GM19023 (cell line): ENCODE data around the gene NFASC.

Source experiments
- ATAC-seq: cut with Tn5 transposase; IDR thresholded peaks from one replicate; pipeline ENCODE4 v1.9.1; 2021; ENCODE audit warnings: mild to moderate bottlenecking, moderate library complexity; ENCODE audit not compliant: unreplicated experiment

The NFASC gene

GRCh38 chr1:204925701-204926100 is 55.0 kb downstream of the NFASC start:
- ATAC-seq: no peak

DNA sequence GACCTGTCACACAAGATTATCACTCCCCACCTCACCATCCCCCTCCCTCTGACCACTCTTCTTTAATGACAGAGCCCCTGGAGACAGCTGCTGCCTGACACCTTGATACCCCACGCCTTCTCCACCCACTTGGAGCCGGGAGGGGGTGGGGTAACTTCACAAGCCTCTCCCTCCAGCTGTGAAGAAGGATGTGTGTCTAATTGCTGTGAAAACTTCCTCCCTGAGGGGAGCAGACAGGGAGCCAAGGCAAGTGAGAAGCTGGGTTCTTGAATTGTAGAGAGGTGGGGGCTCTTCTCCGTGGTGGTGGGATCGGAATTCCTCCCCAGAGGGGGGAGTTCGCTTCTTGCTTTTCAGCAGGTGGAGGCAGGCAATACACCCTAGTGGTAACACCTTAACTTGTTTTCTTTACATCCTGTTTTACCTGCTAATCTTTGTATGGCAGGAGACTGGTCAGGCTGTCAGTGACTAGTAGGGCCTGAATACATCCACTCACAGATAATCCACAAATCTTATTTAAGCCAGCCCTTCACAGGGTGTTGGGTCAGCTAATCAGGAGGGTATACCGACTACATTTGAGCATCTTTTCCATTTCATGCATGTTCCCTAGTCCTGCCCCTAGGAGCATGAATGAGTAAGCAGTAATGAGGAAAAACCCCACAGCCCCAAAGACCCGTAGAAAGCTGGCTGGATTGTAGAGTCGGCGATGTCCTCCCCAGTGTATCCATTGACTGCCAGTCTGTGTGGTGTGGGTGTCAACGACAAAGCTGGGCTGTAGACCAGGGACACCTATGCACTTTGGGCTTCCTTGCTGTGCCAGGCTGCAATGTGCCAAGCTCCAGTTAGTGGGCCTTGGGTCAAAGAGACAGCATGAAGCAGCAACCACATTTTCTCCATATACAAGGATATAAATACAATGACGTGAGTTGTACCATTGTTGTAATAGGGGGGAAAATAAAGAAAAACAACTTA is 57.3 kb downstream of the NFASC start:
- ATAC-seq: no peak

- ATAC-seq: no peak
Measured at GRCh38 chr1:204928671-204929486, 58.2 kb downstream of the NFASC start.

DNA sequence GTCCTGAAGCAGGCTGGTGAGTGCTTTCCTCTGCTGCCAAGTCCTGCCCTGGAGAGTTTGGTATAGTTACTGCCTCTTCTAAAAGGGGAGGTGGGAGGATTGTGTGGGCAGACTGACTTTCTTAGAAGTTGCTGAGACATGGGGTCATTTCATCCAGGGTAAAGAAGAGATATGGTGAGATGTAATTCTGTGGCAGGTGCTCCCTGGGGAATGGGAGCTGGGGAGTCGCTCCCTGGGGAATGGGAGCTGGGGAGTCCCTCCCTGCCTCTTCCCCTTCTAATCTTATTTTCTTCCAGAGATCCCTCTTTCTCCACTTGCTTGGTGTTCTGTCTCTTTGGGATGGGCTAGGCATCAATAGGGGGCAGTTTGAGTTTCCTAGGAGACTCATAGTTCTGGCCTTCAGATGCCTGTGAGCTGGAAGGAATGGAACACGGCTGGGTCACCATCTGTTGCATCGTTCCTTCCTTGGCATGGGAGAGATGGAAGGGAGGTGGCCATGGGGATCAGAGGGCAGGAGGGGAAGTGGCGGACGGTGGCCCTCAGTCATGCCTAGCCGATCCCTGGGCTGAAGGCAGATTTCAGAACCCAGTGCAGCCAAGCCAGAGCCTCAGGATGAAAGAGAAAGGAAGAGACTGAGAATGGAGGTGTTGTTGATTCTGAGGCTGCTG is 59.0 kb downstream of the NFASC start:
- ATAC-seq: no peak

DNA sequence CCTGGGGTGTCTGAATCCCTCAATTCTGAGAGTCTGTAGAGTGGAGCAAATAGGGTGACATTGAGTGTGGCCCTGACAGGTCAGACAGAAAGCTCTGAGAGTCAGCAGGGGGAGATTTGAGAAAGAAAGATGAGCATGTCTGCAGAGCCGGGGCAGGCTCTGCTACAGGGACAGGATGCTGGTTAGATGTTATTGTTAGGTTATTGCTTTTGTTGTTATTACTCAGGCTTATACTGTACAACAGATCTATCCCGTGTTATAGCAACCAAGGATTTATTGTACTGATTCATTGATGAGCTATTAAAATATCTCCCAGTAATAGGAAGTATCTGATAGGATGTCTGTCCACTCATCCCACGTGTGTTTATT is 59.5 kb downstream of the NFASC start:
- no peak for ATAC-seq

DNA sequence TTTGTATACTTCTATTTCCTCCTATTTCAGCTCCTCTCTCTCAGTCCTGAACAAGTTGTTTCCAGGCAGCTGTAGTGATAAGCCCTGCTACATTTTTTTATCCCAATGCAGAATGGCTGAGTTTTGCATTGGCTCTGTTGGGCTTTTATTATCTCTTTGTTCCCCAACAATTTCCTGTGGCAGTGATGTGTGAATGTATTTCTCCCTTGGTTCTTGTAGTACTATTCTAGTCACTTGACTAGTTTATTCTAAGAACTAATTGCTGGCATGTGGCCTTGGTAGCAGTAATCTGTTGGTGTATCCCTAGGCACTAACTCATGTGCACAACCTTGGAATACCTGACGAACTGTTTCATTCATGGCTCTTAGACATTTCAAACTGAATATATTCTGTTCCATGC is 60.7 kb downstream of the NFASC start:
- ATAC-seq: no peak

DNA sequence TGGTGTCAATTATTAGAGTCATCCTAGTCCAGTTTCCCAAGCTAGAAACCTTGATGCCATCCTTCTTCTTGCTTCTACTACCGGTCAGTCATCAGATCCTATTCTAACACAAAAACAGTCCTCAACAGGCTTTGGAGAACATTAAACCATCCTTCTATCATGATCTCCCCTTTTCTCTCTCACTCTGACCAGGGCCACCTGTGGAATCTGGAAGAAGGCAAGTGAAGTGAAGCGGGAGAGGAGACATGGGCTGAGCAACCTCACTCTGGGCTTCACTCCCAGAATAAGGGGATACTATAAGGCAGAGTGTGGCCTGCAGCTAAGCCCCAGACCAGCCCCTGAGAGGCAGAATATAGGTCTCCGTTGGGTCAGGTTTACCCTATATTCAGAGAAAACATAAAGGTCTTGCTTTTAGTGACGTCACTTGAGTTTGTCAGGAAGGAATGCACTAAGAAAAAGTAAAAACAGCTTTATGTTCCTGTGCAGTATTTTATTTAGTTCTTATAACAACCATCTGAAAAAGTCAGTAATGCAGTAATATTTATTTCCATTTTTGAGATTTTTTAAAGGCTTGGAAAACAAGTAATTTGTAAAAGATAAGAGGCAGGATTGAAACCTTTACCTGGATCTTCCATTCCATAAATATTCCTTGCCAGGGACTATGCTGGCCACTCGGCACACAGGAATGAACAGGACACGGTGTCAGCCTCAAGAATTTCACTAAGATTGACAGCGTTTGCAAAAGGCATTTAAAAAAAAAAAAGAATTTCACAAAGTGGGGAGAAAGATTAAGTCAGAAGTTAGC is 61.3 kb downstream of the NFASC start:
- ATAC-seq: no peak

GRCh38 chr1:204932573-204932909 is 61.9 kb downstream of the NFASC start:
- ATAC-seq: no peak

- no peak for ATAC-seq
Measured at GRCh38 chr1:204935155-204935554, 64.5 kb downstream of the NFASC start.

DNA sequence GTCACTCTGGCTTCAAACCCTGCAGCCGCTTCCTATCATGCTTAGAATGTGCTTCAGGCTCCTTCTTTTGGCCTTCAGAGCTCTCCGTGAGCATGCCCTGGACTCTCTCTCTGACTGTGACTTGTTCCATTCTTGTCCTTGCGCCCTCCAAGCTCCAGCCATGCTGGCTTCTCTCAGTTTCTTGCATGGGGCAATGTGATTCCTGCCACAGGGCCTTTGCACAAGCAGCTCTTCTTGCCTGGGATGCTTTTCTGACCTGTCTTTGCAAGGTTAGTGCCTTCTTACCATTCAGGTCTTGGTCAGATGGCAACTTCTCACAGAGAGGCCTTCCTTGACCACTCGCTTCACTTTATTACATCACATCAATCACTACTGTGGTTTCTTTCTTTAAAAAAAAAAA is 66.1 kb downstream of the NFASC start:
- no peak for ATAC-seq

- ATAC-seq: no peak
Measured at GRCh38 chr1:204937901-204938300, 67.2 kb downstream of the NFASC start.

DNA sequence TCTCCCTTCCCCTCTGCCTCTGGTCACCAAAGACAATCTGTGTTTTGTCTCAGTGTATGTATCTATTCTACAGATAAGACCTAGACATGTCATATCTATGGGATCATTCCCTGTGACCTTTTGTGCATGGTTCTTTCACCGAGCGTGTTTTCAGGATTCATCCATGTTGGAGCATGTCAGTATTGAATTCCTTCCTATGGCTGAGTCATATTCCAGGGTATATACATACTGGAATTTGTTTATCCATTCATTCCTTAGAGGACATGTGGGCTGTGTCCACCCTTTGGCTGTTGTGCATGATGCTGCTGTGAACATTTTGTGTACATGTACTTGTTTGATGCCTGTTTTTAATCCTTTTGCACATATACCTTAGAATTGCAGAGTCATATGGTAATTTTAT is 69.9 kb downstream of the NFASC start:
- ATAC-seq: no peak

DNA sequence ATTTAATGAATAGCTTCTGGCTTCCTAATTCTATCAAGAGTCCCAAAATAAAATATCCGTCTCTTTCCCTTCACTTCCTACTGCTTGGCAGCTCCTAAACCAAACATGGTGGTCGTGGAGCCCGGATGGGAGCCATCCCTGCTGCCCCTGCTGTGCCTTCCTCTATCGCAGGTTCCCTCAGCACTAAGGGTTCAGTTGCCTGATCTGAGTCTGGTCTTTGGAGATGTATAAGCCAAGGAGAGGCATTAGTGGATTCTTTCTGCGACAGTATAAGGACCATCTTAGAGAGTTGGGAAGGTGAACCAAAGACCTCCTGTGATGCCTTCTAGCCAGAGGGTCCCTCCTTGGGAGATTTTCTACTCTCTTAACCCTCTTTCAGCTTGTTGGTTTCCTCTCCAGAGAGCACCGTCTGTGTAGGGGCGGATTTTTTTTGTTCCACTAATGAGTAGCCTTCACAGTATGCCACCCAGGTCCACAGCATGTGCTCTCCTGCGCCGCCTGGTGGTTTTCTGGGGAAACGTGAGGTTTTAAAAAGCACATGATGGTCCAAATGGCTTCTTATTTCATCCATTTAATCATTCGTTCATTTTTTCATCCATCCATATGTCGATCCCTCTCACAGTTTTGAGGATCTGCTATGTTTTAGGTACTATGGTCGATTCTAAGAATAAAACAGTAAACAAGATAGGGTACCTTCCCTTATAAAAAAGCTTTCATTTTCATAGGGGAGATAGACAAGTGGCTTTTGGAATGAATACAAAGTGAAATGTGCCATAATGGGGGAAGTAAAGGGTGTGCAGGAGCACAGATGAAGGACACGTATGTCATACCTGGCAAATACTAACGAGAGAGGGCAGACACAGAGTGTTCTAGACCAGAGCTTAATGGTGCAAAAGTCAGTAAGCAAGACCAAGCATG is 71.0 kb downstream of the NFASC start:
- no peak for ATAC-seq

DNA sequence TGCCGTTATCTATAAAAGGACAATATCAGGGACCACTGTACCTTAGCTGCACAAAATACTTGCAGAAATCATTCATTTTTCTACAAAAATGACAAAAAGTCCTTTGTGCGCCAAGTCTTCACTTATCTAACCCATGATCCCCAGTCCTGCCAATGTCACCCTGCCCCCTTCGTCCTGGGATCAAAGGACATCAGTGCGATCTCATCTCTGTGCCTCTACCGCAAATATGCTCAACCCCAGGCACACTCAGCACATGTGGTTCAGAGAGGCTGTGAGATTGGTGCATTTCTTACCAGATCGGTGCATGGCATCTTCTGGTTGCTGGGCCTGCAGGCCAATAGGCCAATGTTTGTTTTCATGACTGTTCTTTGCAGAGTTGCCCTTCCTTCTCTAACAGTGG is 72.8 kb downstream of the NFASC start:
- ATAC-seq: no peak

GRCh38 chr1:204944662-204945061 is 74.0 kb downstream of the NFASC start:
- ATAC-seq: no peak

DNA sequence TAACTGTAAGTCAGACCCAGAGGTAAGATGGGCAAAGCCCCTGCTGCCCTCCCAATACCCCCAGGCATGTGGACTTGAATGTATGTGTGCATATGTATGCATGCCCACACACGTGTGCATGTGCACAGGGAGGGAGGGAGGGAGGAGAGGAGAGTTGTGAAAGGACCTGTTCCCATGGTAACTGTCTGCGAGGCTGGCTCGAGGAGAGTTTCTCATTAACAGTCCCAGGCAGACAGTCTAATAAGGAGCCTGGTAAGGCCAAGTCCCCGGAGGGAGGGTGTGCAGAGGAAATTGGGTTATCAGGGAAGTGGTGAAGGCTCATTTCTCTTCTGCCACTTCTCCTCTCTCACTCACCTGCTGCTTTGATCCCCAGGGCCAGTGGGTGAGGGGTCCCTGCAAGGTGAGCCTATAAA is 74.9 kb downstream of the NFASC start:
- ATAC-seq: no peak

GRCh38 chr1:204946640-204947039 is 76.0 kb downstream of the NFASC start:
- ATAC-seq: no peak

DNA sequence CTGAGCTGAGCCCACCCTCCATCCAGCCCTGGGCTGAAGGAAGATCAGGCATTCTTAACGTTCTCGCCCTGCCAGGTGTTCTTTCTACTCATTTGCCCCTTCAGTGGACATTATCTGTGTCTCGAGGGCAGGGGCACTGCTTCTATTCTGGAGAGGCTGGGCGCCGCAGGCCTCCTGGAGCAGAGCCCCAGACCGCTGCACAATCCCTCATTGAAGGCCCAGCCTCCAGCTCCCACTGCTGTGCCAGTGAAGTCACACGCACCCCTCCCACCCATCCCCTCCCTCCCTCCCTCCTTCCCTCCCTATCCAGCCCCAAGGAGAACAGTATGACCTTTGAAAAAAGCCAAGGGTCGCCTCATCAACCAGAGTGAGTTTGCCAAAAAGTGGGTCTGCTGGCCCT is 76.7 kb downstream of the NFASC start:
- no peak for ATAC-seq

GRCh38 chr1:204947747-204948146 is 77.1 kb downstream of the NFASC start:
- no peak for ATAC-seq
